PFSK-1 (cell line): Measurements from ENCODE around the gene TIMP4.

ENCODE experiments used
- FOXP2 ChIP-seq: optimal IDR thresholded peaks from 2 replicates; pipeline ENCODE3; 2011; ENCODE audit warnings: borderline replicate concordance, control low read depth, inconsistent platforms; ENCODE audit not compliant: insufficient read depth; ENCODE audit errors: extremely low read length, extremely low read depth
- POLR2AphosphoS5 ChIP-seq: IDR thresholded peaks from 2 replicates; pipeline ENCODE4 v1.6.1; 2012; ENCODE audit warnings: low read depth, mild to moderate bottlenecking, control low read depth, low read length, moderate library complexity
- SIN3A ChIP-seq: IDR thresholded peaks from 2 replicates; pipeline ENCODE4 v1.6.1; 2012; ENCODE audit warnings: mild to moderate bottlenecking, low read length, moderate library complexity, borderline replicate concordance; ENCODE audit not compliant: insufficient read depth
- TAF1 ChIP-seq: IDR thresholded peaks from 2 replicates; pipeline ENCODE4 v1.6.1; 2012; ENCODE audit warnings: low read length, control low read depth, borderline replicate concordance; ENCODE audit not compliant: insufficient read depth
- TF ChIP-seq, protein P1 (sequence below), 2 experiments: IDR thresholded peaks; 2 replicates each; pipeline versions ENCODE4 v1.6.1 to v1.8.0; 2011 to 2012; ENCODE audit warnings: low read depth in 2 of 2, low read length in 2 of 2, control low read depth in 1 of 2, inconsistent platforms in 1 of 2, mild to moderate bottlenecking in 1 of 2, moderate library complexity in 1 of 2; ENCODE audit not compliant: insufficient read depth in 1 of 2

Gene TIMP4

DNA sequence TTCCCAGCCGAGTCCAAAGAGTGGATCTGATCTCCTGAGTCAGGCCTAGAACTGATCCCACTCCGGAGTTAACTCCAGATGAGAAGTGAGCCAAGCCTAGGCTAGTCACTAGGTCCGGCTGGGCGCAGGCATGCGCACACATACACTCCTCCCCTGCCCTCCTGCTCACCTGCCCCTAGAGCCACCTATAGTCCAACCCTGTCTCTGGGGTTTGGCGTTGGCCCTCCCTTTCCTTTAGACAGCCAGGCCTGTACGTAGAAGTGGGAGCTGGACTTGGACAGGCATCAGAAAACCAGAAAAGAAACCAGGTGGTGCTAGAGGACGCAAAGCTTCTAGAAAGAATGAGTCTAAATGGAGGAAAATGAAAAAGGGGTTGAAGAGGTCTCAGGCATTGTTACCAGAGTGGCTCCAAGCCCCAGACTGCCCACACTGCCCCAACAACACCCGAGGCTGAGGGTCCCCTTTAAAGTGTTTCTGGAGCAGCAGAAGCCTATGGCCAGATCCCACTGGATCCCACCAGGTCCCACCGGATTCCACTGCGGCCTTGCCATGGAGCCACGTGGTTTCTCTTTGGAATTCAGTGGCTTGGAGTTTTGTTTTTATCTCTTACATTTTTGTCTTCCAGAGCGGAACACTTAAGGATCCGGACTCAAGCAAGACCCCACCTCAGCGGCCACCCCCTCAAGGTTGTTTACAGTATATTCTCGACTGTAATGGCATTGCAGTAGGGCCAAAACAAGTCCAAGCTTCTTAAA lies 24.2 kb upstream of the TIMP4 start:
- TF ChIP-seq TAF1 (no peak), POLR2AphosphoS5 (no peak), FOXP2 (no peak), SIN3A (no peak)
- TF ChIP-seq, protein P1, sequence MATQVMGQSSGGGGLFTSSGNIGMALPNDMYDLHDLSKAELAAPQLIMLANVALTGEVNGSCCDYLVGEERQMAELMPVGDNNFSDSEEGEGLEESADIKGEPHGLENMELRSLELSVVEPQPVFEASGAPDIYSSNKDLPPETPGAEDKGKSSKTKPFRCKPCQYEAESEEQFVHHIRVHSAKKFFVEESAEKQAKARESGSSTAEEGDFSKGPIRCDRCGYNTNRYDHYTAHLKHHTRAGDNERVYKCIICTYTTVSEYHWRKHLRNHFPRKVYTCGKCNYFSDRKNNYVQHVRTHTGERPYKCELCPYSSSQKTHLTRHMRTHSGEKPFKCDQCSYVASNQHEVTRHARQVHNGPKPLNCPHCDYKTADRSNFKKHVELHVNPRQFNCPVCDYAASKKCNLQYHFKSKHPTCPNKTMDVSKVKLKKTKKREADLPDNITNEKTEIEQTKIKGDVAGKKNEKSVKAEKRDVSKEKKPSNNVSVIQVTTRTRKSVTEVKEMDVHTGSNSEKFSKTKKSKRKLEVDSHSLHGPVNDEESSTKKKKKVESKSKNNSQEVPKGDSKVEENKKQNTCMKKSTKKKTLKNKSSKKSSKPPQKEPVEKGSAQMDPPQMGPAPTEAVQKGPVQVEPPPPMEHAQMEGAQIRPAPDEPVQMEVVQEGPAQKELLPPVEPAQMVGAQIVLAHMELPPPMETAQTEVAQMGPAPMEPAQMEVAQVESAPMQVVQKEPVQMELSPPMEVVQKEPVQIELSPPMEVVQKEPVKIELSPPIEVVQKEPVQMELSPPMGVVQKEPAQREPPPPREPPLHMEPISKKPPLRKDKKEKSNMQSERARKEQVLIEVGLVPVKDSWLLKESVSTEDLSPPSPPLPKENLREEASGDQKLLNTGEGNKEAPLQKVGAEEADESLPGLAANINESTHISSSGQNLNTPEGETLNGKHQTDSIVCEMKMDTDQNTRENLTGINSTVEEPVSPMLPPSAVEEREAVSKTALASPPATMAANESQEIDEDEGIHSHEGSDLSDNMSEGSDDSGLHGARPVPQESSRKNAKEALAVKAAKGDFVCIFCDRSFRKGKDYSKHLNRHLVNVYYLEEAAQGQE (IDR thresholded peaks at IDR 0.05; ENCODE audit: insufficient read depth in 1 of 2, low read depth in 2 of 2, low read length in 2 of 2), result no peak

DNA sequence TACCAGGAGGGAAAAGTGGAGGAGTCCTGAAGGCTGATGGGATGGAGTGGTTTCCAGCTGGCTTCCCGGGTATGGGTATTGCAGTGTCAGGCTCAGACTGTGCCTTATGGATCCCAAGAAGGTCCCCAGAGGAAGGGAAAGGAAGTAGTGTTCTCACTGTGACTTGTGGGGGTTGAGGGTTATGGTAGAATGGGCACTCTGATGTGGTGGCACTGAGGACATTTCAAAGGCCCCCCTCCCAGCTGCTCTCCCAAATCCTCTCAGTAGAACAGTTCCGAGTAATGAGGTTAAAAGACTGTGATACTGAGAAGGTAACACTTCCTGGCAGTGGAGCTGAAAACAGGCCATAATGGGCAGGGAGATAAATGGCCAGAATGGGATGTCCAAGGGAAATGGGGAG lies 23.1 kb upstream of the TIMP4 start:
- TF ChIP-seq, protein P1 (IDR thresholded peaks at IDR 0.05; ENCODE audit: insufficient read depth in 1 of 2, low read depth in 2 of 2, low read length in 2 of 2), result no peak
- TF ChIP-seq POLR2AphosphoS5, result no peak
- TF ChIP-seq SIN3A, result no peak
- no peak for TF ChIP-seq TAF1
- no peak for TF ChIP-seq FOXP2

DNA sequence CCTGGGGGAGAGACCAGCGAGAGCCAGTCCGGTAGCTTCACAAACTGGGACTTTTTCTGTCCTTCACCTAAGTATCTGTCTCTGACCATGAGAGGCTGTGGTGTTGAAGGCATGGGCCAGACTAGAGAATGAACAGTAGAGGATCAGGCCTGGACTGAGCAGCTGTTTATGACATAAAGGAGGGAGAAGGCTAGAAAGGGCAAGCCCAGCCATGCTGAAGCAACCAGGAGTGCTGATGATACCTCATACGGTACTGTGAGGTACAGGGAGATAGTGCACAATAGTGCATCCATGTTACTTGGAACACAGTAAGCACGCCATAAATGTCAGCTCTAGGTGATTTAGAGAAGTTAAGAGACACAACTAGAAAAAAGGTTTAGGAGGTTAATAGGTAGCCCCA lies 22.6 kb upstream of the TIMP4 start:
- TF ChIP-seq TAF1 (no peak), POLR2AphosphoS5 (no peak), SIN3A (no peak), FOXP2 (no peak)
- TF ChIP-seq, protein P1 (IDR thresholded peaks at IDR 0.05; ENCODE audit: insufficient read depth in 1 of 2, low read depth in 2 of 2, low read length in 2 of 2), result no peak

DNA sequence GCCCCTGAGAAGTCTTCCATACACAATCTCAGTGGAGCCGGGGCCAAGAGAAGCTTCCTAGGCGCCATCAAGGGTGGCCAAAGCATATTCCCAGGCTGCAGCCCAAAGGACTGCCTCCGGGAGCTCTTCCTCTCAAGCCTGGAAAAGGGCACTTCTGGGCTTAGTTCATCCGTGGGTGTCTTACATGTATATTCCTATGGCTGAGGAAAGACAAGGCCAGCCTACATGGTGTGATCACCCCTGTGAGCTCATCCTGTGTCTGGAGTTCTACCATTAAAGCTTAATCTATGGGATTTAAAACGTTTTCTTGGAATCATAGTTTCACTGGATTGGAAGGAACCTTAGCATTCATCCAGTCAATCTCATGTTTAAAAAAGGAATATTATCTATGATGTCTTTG lies 21.9 kb upstream of the TIMP4 start:
- TF ChIP-seq SIN3A (no peak), FOXP2 (no peak), POLR2AphosphoS5 (no peak), TAF1 (no peak)
- TF ChIP-seq, protein P1 (IDR thresholded peaks at IDR 0.05; ENCODE audit: insufficient read depth in 1 of 2, low read depth in 2 of 2, low read length in 2 of 2), result no peak

DNA sequence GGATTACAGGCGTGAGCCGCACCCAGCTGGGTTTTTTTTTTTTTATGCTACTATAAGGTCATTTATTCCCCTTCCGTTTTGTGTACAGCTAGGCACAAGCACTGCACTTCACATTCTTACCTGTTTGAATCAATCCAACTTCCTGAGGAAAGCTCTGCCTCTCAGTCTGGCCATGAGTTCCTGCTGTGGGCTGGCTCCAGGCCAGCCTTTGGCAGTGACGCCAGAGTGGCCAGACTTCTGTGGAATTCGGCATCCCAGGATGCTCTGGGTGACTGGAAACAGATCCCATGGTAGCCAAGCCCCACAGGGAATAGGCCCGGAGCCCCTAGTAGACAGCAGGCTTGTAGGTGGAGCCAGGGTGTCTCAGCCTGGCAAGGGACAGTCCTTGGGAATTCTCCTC lies 21.5 kb upstream of the TIMP4 start:
- TF ChIP-seq, protein P1 (IDR thresholded peaks at IDR 0.05; ENCODE audit: insufficient read depth in 1 of 2, low read depth in 2 of 2, low read length in 2 of 2), result no peak
- TF ChIP-seq FOXP2 (no peak), SIN3A (no peak), TAF1 (no peak), POLR2AphosphoS5 (no peak)
